ENCODE measurements around the gene FAM216B. TPM values are rescaled to one million over a fixed set of nuclear protein-coding genes. Genes with fewer than 3 reads are reported as not detected.

FAM216B gene
- total and polyA plus RNA-seq, 2 experiments from 2014 or later: 0.06 TPM; not detected in 1

DNA sequence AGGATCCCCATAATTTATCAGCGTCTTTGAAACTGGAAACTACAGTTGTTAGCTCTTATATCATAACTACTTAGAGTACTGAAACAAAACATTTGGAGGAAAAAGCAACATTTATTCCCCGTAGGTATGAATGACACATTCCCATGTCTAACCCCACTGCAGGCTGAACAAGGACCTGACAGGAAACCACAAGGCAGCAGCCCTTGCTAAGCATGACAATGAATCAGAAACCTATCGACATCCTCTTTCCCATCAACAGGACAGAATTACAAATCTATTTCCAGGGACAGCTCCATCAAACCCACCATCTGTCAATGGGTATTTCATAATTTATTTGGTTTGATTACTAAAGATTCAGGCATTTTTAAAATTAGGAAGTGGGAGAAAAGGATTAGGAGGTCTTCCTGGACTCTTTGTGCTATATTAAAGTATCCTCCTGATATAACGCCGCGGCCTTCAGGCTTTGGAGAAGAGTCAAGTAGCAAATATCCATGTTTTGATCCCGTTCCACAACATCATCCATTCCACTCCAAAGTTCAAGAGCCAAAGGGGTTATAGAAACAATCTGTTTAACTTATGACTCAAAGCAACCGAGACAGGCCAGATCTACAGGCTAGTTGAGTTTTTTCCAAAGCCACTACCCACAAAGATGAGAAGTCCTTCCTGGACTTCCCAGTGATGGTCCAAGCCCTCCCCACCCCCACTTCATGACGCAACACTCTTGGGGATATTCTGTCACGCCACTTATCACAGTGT lies 51.1 kb downstream of the FAM216B start (continued):
- TF ChIP-seq, protein P1, sequence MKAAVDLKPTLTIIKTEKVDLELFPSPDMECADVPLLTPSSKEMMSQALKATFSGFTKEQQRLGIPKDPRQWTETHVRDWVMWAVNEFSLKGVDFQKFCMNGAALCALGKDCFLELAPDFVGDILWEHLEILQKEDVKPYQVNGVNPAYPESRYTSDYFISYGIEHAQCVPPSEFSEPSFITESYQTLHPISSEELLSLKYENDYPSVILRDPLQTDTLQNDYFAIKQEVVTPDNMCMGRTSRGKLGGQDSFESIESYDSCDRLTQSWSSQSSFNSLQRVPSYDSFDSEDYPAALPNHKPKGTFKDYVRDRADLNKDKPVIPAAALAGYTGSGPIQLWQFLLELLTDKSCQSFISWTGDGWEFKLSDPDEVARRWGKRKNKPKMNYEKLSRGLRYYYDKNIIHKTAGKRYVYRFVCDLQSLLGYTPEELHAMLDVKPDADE (IDR thresholded peaks at IDR 0.05): no peak
- TF ChIP-seq, protein P2, sequence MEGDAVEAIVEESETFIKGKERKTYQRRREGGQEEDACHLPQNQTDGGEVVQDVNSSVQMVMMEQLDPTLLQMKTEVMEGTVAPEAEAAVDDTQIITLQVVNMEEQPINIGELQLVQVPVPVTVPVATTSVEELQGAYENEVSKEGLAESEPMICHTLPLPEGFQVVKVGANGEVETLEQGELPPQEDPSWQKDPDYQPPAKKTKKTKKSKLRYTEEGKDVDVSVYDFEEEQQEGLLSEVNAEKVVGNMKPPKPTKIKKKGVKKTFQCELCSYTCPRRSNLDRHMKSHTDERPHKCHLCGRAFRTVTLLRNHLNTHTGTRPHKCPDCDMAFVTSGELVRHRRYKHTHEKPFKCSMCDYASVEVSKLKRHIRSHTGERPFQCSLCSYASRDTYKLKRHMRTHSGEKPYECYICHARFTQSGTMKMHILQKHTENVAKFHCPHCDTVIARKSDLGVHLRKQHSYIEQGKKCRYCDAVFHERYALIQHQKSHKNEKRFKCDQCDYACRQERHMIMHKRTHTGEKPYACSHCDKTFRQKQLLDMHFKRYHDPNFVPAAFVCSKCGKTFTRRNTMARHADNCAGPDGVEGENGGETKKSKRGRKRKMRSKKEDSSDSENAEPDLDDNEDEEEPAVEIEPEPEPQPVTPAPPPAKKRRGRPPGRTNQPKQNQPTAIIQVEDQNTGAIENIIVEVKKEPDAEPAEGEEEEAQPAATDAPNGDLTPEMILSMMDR (conservative IDR thresholded peaks at IDR 0.05; ENCODE audit: low read depth in 2 of 2): no peak
- TF ChIP-seq POLR2AphosphoS5 (IDR thresholded peaks at IDR 0.05; ENCODE audit: low read depth) (no peak), STAT1 (IDR thresholded peaks at IDR 0.05; ENCODE audit: unreplicated experiment) (no peak), ZNF114 (CRISPR knock-in tag; IDR thresholded peaks at IDR 0.05) (no peak), ZNF331 (CRISPR knock-in tag; IDR thresholded peaks at IDR 0.05; ENCODE audit: low read depth) (no peak)

DNA sequence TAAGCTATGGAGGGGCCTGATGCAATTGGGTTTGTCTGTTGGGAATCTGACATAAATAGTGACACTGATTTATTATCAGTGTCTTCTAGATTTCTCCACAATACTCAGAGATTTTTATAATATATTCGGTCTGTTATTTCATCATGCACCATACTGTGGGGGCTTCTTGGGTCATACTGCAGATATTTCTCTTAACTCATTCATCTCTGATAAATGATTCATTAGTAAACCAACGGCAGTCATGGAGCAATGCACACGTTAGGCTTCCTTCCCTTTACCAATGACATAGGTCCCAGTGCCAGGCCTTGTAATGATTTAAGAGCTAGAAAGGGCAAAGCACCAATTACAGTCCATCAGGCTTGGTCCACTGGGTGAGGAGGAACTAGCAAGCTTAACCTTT lies 53.6 kb downstream of the FAM216B start:
- Mint-ChIP-seq H3K27ac (no peak overlapping the region), H3K36me3 (ENCODE audit: low read depth) (peaks cover 3% of the 10 kb centered on the region; the same call in 1 of the 3 replicates), H3K4me1 (peaks cover 10% of the 10 kb centered on the region), H3K4me3 (no peak overlapping the region), H3K27me3 (ENCODE audit: insufficient read depth, low read depth, poor library complexity) (no peaks in the 10 kb centered on the region), H3K9me3 (no peaks in the 10 kb centered on the region)
- Histone ChIP-seq H3K9me2 (ENCODE audit: insufficient read depth) (peaks cover 6% of the 10 kb centered on the region), H3K4me1 (ENCODE audit: insufficient read depth) (0 out of 2 replicates have a peak, but pooled peaks cover 7% of the 10 kb centered on the region), H3K4me2 (no peak overlapping the region), H3K36me3 (ENCODE audit: insufficient read depth) (no peaks in the 10 kb centered on the region), H3K27ac (ENCODE audit: low read depth) (no peak overlapping the region), H3F3A (replicated peaks; ENCODE audit: low read depth) (no peaks in the 10 kb centered on the region), H4K20me1 (replicated peaks; ENCODE audit: insufficient read depth) (no peaks in the 10 kb centered on the region), H2AFZ (no peak overlapping the region), H3K27me3 (ENCODE audit: insufficient read depth) (no peaks in the 10 kb centered on the region), H3K4me3 (no peak overlapping the region), H3K79me2 (replicated peaks; ENCODE audit: insufficient read depth) (no peaks in the 10 kb centered on the region)
- no peak for DNase-seq (ENCODE audit: low spot score)
- ATAC-seq: no peak
- TF ChIP-seq, protein P1 (IDR thresholded peaks at IDR 0.05): no peak
- TF ChIP-seq, protein P3, sequence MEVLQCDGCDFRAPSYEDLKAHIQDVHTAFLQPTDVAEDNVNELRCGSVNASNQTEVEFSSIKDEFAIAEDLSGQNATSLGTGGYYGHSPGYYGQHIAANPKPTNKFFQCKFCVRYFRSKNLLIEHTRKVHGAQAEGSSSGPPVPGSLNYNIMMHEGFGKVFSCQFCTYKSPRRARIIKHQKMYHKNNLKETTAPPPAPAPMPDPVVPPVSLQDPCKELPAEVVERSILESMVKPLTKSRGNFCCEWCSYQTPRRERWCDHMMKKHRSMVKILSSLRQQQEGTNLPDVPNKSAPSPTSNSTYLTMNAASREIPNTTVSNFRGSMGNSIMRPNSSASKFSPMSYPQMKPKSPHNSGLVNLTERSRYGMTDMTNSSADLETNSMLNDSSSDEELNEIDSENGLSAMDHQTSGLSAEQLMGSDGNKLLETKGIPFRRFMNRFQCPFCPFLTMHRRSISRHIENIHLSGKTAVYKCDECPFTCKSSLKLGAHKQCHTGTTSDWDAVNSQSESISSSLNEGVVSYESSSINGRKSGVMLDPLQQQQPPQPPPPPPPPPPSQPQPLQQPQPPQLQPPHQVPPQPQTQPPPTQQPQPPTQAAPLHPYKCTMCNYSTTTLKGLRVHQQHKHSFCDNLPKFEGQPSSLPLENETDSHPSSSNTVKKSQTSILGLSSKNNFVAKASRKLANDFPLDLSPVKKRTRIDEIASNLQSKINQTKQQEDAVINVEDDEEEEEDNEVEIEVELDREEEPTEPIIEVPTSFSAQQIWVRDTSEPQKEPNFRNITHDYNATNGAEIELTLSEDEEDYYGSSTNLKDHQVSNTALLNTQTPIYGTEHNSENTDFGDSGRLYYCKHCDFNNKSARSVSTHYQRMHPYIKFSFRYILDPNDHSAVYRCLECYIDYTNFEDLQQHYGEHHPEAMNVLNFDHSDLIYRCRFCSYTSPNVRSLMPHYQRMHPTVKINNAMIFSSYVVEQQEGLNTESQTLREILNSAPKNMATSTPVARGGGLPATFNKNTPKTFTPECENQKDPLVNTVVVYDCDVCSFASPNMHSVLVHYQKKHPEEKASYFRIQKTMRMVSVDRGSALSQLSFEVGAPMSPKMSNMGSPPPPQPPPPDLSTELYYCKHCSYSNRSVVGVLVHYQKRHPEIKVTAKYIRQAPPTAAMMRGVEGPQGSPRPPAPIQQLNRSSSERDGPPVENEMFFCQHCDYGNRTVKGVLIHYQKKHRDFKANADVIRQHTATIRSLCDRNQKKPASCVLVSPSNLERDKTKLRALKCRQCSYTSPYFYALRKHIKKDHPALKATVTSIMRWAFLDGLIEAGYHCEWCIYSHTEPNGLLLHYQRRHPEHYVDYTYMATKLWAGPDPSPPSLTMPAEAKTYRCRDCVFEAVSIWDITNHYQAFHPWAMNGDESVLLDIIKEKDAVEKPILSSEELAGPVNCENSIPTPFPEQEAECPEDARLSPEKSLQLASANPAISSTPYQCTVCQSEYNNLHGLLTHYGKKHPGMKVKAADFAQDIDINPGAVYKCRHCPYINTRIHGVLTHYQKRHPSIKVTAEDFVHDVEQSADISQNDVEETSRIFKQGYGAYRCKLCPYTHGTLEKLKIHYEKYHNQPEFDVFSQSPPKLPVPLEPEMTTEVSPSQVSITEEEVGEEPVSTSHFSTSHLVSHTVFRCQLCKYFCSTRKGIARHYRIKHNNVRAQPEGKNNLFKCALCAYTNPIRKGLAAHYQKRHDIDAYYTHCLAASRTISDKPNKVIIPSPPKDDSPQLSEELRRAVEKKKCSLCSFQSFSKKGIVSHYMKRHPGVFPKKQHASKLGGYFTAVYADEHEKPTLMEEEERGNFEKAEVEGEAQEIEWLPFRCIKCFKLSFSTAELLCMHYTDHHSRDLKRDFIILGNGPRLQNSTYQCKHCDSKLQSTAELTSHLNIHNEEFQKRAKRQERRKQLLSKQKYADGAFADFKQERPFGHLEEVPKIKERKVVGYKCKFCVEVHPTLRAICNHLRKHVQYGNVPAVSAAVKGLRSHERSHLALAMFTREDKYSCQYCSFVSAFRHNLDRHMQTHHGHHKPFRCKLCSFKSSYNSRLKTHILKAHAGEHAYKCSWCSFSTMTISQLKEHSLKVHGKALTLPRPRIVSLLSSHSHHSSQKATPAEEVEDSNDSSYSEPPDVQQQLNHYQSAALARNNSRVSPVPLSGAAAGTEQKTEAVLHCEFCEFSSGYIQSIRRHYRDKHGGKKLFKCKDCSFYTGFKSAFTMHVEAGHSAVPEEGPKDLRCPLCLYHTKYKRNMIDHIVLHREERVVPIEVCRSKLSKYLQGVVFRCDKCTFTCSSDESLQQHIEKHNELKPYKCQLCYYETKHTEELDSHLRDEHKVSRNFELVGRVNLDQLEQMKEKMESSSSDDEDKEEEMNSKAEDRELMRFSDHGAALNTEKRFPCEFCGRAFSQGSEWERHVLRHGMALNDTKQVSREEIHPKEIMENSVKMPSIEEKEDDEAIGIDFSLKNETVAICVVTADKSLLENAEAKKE (CRISPR knock-in tag; IDR thresholded peaks at IDR 0.05): no peak
- TF ChIP-seq ZNF114 (CRISPR knock-in tag; IDR thresholded peaks at IDR 0.05) (no peak), EZH2phosphoT487 (IDR thresholded peaks at IDR 0.05; ENCODE audit: unreplicated experiment) (no peak), STAT1 (IDR thresholded peaks at IDR 0.05; ENCODE audit: unreplicated experiment) (no peak), CREB1 (CRISPR knock-in tag; IDR thresholded peaks at IDR 0.05; ENCODE audit: low read depth) (no peak), EZH2 (IDR thresholded peaks at IDR 0.05; ENCODE audit: low read depth, unreplicated experiment) (no peak)
- TF ChIP-seq, protein P2 (conservative IDR thresholded peaks at IDR 0.05; ENCODE audit: low read depth in 2 of 2): no peak

Data from GM23338 (cell line).